ENCODE data around the gene MINDY2.

Gene MINDY2

GRCh38 chr15:58740436-58740835 lies 30.7 kb upstream of the MINDY2 start:
- DNase-seq (ENCODE audit: low read depth in 1 of 2, low spot score in 1 of 2): no peak
- H3K27ac ChIP-seq (replicated peaks): no peak overlapping the region
- no peak for TF ChIP-seq CTCF (IDR thresholded peaks at IDR 0.05; ENCODE audit: insufficient read depth, low read length)
- no peak for TF ChIP-seq GABPA (IDR thresholded peaks at IDR 0.05; ENCODE audit: low read depth)
- no peak for TF ChIP-seq POLR2AphosphoS5 (IDR thresholded peaks at IDR 0.05; ENCODE audit: low read depth)
- no peak for TF ChIP-seq REST (IDR thresholded peaks at IDR 0.05; ENCODE audit: insufficient replicate concordance, low read depth)
- no peak for TF ChIP-seq SPI1 (IDR thresholded peaks at IDR 0.05; ENCODE audit: borderline replicate concordance, low read depth)
- H3K27me3 ChIP-seq (ENCODE audit: insufficient read depth, poor library complexity, severe bottlenecking): no peaks in the 10 kb centered on the region
- H3K4me3 ChIP-seq (replicated peaks; ENCODE audit: insufficient read depth, low read length): no peak overlapping the region

GRCh38 chr15:58741032-58741431 lies 30.1 kb upstream of the MINDY2 start:
- Histone ChIP-seq H3K27ac (replicated peaks) (no peak overlapping the region), H3K27me3 (ENCODE audit: insufficient read depth, poor library complexity, severe bottlenecking) (no peaks in the 10 kb centered on the region), H3K4me3 (replicated peaks; ENCODE audit: insufficient read depth, low read length) (no peak overlapping the region)
- no peak for DNase-seq (ENCODE audit: low read depth in 1 of 2, low spot score in 1 of 2)
- no peak for TF ChIP-seq REST (IDR thresholded peaks at IDR 0.05; ENCODE audit: insufficient replicate concordance, low read depth)
- TF ChIP-seq GABPA (IDR thresholded peaks at IDR 0.05; ENCODE audit: low read depth): no peak
- TF ChIP-seq SPI1 (IDR thresholded peaks at IDR 0.05; ENCODE audit: borderline replicate concordance, low read depth): no peak
- no peak for TF ChIP-seq POLR2AphosphoS5 (IDR thresholded peaks at IDR 0.05; ENCODE audit: low read depth)
- no peak for TF ChIP-seq CTCF (IDR thresholded peaks at IDR 0.05; ENCODE audit: insufficient read depth, low read length)

- Histone ChIP-seq H3K27ac (replicated peaks) (no peak overlapping the region), H3K4me3 (replicated peaks; ENCODE audit: insufficient read depth, low read length) (no peak overlapping the region), H3K27me3 (ENCODE audit: insufficient read depth, poor library complexity, severe bottlenecking) (no peaks in the 10 kb centered on the region)
- no peak for DNase-seq (ENCODE audit: low read depth in 1 of 2, low spot score in 1 of 2)
- TF ChIP-seq REST (IDR thresholded peaks at IDR 0.05; ENCODE audit: insufficient replicate concordance, low read depth) (peak; percentile 47), POLR2AphosphoS5 (IDR thresholded peaks at IDR 0.05; ENCODE audit: low read depth) (no peak)
Measured at GRCh38 chr15:58742022-58742813, 28.9 kb upstream of the MINDY2 start.
